Prostate gland (tissue), 2 donors: ENCODE data around the gene OS9.
A peak's percentile ranks its signal among the peaks of the same experiment; 100 is the strongest.

ENCODE experiments used
- CTCF ChIP-seq, 4 experiments: fragments of 200-600 bp in 2 of 4; fragments of 450-650 bp in 2 of 4; sonication (generic) in 2 of 4; IDR thresholded peaks; 1 replicate in 3 of 4; 2 replicates in 1 of 4; pipeline ENCODE4 v1.5.1; 2016 to 2019; ENCODE audit warnings: antibody characterized with exemption in 4 of 4, mild to moderate bottlenecking in 2 of 4, moderate library complexity in 2 of 4
- POLR2A ChIP-seq: fragments of 450-650 bp; IDR thresholded peaks from one replicate; pipeline ENCODE4 v1.6.1; 2016; ENCODE audit warnings: antibody characterized with exemption, mild to moderate bottlenecking

GRCh38 chr12:57759360-57759980 lies 65.5 kb downstream of the OS9 start:
- TF ChIP-seq CTCF (IDR thresholded peaks at IDR 0.05) (peak in 2 of 4 experiments; percentile 15 to 41), POLR2A (no peak)
